Measurements from ENCODE around the gene MTX3.

MTX3 gene

DNA sequence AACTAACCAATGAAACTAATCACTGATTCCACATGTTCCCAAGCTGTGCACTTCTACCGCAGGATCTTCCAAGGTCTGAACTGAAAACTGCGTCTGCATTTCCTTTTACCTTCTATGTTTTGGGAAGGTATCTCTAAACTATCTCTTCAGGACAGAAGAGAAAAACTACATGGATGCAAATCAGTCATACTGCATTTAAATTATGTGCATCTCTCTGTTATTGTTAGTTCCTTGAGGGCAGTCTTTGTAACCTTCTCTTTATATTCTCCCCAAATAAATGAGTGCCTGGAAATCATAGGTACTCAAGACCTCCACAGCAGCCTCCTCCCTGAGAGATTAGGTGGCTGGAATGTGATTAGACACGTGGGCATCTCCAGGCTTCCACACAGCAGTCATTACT is 17.1 kb downstream of the MTX3 start:
- TF ChIP-seq, protein P1, sequence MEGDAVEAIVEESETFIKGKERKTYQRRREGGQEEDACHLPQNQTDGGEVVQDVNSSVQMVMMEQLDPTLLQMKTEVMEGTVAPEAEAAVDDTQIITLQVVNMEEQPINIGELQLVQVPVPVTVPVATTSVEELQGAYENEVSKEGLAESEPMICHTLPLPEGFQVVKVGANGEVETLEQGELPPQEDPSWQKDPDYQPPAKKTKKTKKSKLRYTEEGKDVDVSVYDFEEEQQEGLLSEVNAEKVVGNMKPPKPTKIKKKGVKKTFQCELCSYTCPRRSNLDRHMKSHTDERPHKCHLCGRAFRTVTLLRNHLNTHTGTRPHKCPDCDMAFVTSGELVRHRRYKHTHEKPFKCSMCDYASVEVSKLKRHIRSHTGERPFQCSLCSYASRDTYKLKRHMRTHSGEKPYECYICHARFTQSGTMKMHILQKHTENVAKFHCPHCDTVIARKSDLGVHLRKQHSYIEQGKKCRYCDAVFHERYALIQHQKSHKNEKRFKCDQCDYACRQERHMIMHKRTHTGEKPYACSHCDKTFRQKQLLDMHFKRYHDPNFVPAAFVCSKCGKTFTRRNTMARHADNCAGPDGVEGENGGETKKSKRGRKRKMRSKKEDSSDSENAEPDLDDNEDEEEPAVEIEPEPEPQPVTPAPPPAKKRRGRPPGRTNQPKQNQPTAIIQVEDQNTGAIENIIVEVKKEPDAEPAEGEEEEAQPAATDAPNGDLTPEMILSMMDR (conservative IDR thresholded peaks at IDR 0.05; ENCODE audit: low read depth, low read length): no peak
- H3K4me3 ChIP-seq (ENCODE audit: low read depth, low read length): no peak overlapping the region
- DNase-seq (ENCODE audit: low read depth): no peak

DNA sequence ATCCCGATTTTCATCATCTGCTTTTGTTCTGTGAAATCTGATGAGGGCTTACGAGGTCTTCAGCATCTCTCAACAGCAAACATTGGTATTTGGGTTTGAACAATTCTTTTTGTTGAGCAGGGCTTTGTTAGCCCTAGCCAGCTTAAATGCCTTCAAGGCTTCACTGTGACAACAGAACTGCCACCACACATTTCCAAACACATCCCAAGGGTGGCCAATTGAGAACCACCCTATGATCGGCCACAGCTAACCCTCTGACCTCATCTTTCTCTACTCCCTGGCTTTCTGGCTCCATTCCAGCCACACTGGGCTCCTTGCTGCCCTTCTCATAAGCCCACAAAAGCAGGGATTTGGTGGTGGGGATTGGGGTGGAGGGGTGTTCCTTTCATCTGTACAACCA is 17.6 kb downstream of the MTX3 start:
- TF ChIP-seq, protein P1 (conservative IDR thresholded peaks at IDR 0.05; ENCODE audit: low read depth, low read length): no peak

DNA sequence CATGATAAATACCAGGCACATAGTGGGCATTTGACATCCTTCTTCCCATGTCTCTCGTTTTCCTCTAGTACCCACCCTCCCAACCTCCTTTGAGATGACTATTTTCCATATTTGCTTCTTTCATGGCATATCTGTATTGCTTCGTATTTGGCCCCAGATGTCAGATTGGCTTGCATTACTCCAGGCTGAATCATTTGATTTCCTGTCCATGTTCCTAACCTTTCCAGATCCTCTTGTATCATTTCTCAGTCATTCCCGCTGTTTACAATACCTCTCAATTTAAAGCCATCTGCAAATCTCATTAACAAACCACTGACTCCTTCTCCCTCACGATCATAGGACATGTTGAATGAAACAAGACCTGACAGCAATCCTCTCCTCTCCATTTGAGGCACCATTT is 19.9 kb downstream of the MTX3 start:
- TF ChIP-seq, protein P1 (conservative IDR thresholded peaks at IDR 0.05; ENCODE audit: low read depth, low read length): no peak
- no peak overlapping the region for H3K4me3 ChIP-seq (ENCODE audit: low read depth, low read length)
- peak; percentile 49 for DNase-seq (ENCODE audit: low read depth)

More for the DNA sequence above, 17.6 kb downstream of the MTX3 start:
- no peak for DNase-seq (ENCODE audit: low read depth)
- H3K4me3 ChIP-seq (ENCODE audit: low read depth, low read length): no peak overlapping the region

DNA sequence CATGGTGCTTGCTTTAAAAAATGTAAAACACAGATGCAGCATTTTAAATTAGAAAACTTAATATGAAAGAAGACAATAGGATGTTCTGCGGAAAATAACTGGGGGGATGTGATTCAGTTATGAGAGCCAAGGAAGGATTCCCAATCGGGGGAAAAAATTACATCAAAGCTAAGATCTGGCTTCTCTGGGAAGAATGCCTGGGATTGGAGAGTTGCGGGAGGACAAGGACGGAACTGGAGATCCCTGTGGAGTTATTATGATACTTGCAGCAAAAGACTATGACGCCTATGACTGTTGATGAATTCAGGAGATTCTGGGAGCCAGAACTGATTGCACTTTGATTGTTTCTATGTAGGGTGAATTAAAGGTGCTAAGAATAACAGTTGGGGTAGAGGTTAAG is 24.6 kb downstream of the MTX3 start:
- TF ChIP-seq, protein P1 (conservative IDR thresholded peaks at IDR 0.05; ENCODE audit: low read depth, low read length): no peak
- no peak overlapping the region for H3K4me3 ChIP-seq (ENCODE audit: low read depth, low read length)
- no peak for DNase-seq (ENCODE audit: low read depth)

DNA sequence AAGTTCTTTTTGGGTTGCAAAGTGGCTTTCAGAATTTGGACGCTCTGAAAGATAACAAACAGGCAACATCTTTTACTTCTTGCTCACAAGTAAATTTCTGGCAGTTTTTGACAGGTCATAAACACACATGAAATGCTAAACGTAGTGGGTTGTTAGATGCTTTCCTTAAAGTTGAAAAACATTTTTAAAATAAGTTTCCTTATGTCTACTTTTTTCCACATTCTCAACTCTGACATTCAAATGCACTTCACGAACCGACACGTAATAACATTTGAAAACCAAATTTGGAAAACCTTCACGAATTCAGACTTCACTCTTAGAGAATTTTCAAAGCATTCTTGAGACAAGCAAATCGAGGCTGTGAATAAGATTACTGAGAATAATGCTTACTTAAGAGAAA is 26.9 kb downstream of the MTX3 start:
- TF ChIP-seq, protein P1 (conservative IDR thresholded peaks at IDR 0.05; ENCODE audit: low read depth, low read length): no peak
- DNase-seq (ENCODE audit: low read depth): no peak
- no peak overlapping the region for H3K4me3 ChIP-seq (ENCODE audit: low read depth, low read length)

DNA sequence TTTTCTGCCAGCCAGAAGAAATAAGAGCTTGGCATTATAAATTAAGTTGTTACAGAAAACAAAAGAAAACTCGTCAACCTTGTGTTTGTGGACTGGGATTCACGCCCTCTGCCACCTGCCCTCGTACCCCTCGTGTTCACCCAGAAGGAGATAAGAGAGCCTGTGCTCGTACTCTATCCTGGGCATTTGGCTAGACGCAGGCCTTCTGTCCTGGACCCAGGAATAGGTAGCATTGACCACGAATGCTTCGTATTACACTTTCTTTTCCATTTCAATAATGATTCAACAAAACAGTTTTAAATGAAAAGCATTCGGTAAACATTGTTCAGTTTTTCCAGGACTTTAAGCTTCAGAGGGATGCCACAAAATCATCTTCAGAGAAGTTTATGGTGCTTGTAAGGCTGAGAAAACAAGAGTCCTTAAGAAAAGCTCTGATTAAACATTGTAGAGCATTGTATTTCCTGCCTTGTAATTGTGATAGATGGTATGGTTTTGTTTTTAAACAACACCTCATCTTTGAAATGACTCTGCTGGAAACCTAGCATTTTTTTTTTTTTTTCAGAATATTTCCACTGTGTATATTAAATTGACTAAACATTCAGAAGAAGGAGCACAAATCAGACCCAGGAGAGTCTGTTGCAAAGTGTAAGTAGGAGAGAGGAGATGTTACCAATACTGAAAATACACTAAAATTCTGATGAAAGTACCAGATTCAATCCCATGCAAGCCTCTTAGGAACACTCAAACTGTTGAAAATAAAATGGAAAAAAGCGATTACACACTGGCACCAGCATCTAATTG is 27.6 kb downstream of the MTX3 start:
- DNase-seq (ENCODE audit: low read depth): no peak
- no peak overlapping the region for H3K4me3 ChIP-seq (ENCODE audit: low read depth, low read length)
- TF ChIP-seq, protein P1 (conservative IDR thresholded peaks at IDR 0.05; ENCODE audit: low read depth, low read length): no peak

Data from choroid plexus epithelial cell (primary cell).